Measurements from ENCODE around the gene CEP104. TPM values are rescaled to one million over a fixed set of nuclear protein-coding genes. Genes with fewer than 3 reads are reported as not detected.

Gene CEP104
- total and polyA plus RNA-seq, 9 of the 15 experiments (the other 6 are each of a cell fraction or from before 2014, with no cell fraction given): 11.2 to 63.4 (median 42.6) TPM

DNA sequence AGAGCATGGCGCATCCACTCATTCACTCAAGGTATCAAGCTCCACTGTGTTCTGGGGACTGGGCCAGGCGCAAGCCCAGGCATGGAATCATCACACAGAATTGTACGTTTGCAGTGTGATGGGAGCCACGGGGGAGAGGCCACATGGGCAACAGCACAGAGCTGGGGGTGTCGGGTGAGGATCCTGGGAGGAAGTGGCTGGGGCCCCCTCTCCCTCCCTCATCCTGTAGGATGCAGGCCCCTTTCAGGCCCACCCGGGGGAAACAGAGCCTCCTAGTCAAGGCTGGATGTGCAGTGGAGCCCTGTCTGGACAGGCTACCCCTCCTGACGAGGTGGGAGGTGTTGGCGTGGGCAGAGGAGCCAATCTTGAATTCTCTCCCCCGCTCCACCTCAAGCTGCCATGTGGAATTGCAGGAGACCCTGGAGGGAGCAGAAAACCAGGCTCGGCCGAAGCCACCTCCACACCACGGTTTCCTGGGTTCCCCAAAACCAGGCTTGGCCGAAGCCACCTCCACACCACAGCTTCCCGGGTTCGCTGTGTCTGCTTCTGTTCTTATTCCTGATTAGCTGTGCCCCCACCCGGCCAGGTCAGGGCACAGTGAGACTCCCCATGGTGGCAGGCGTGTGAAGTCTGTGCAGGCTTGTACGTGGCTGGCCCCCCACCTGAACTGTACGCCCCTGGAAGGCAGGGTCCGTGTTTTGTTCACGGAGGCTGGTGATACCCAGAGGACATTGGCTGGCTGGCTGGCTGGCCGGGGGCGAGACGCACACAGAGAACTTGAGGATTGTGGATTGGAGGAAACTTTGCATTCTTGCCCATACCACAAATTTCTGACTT is 47.2 kb upstream of the CEP104 start:
- intact Hi-C loops (cut with micrococcal nuclease): no loop called here
- ATAC-seq: no peak
- no peak for FAIRE-seq

More for the DNA sequence above, 47.2 kb upstream of the CEP104 start:
- WGBS (ENCODE audit: insufficient coverage, low coverage, missing lambda C conversion rate): 48% methylated on average over 24 of the region's 24 CpGs
- Histone ChIP-seq H3K27me3 (ENCODE audit: control insufficient read depth in 2 of 2, insufficient read depth in 2 of 2, low read length in 2 of 2) (no peaks in the 10 kb centered on the region; a peak in 2 of 5 replicates), H2AFZ (ENCODE audit: low read depth, low read length) (no peak overlapping the region), H3K9ac (ENCODE audit: insufficient read depth in 1 of 2, low read depth in 2 of 2, low read length in 2 of 2) (peak overlapping the region in 1 of 2 experiments; percentile 61; a peak in 1 of 4 replicates), H3K4me2 (ENCODE audit: insufficient read depth, low read length) (no peak overlapping the region), H3K9me3 (replicated peaks; ENCODE audit: control insufficient read depth, insufficient read depth, low read depth, low read length) (no peaks in the 10 kb centered on the region), H3K4me3 (no peak overlapping the region), H3K27ac (ENCODE audit: extremely low read depth, low read depth, low read length) (no peak overlapping the region), H4K20me1 (replicated peaks; ENCODE audit: control insufficient read depth, insufficient read depth, low read length) (peaks cover 3% of the 10 kb centered on the region; the same call in 1 of the 2 replicates), H3K9me1 (ENCODE audit: control insufficient read depth, insufficient read depth, low read length) (no peaks in the 10 kb centered on the region), H3K36me3 (ENCODE audit: control insufficient read depth, insufficient read depth, low read length) (no peaks in the 10 kb centered on the region), H3K79me2 (ENCODE audit: control insufficient read depth, insufficient read depth, low read length) (peaks cover 8% of the 10 kb centered on the region), H3K4me1 (replicated peaks in 1 of 2; ENCODE audit: control insufficient read depth in 2 of 2, insufficient read depth in 2 of 2, low read length in 2 of 2) (peaks cover 10 to 63% of the 10 kb centered on the region in 2 experiments; a peak in 4 of 5 replicates)
- CTCF ChIA-PET (ENCODE audit: low intra/inter-chr PET ratio): interaction anchor here (0.7 kb wide), 1 partner anchor 131 kb away, joined by 5 read pairs; no protein-coding TSS in a partner anchor
- POLR2A ChIA-PET: interaction anchor here (1.0 to 1.3 kb wide), 2 partner anchors 8 to 72 kb away, joined by 3 to 4 read pairs; no protein-coding TSS in a partner anchor
- TF ChIP-seq NFIC (IDR thresholded peaks at IDR 0.05) (no peak), KLF1 (tag; IDR thresholded peaks at IDR 0.05) (no peak), SNIP1 (IDR thresholded peaks at IDR 0.05; ENCODE audit: low read depth) (no peak), NFRKB (IDR thresholded peaks at IDR 0.05; ENCODE audit: low read depth) (no peak), CREBBP (IDR thresholded peaks at IDR 0.05; ENCODE audit: low read depth, low read length) (no peak), ZNF707 (CRISPR knock-in tag; conservative IDR thresholded peaks at IDR 0.05) (no peak), POLR2G (IDR thresholded peaks at IDR 0.05; ENCODE audit: low read depth, low read length) (no peak), ZFP1 (CRISPR knock-in tag; IDR thresholded peaks at IDR 0.05) (no peak), MBD1 (CRISPR knock-in tag; IDR thresholded peaks at IDR 0.05) (no peak), SETDB1 (IDR thresholded peaks at IDR 0.05; ENCODE audit: low read length) (no peak), POLR2H (tag; IDR thresholded peaks at IDR 0.05; ENCODE audit: low read depth) (no peak), HDAC6 (IDR thresholded peaks at IDR 0.05; ENCODE audit: low read depth, low read length) (no peak)
- in situ Hi-C loops (cut with MboI): no loop called here
- BruUV-seq (replicated peaks): no TSS peak
- no peak for DNase-seq (ENCODE audit: extremely low read depth in 1 of 4, low spot score in 3 of 4)
